Loucy (cell line): ENCODE data around the gene ELAVL2.

Experiments used
- EZH2phosphoT487 ChIP-seq: fragments of 200-600 bp; IDR thresholded peaks from 2 replicates; pipeline ENCODE4 v1.6.1; 2018; ENCODE audit warnings: antibody characterized with exemption, mild to moderate bottlenecking, moderate library complexity, borderline replicate concordance
- TF ChIP-seq, protein P1 (sequence below): fragments of 200-600 bp; sonication (generic); conservative IDR thresholded peaks from 2 replicates; pipeline ENCODE4 v1.5.1; 2014; ENCODE audit warnings: mild to moderate bottlenecking, antibody characterized with exemption, low read length

DNA sequence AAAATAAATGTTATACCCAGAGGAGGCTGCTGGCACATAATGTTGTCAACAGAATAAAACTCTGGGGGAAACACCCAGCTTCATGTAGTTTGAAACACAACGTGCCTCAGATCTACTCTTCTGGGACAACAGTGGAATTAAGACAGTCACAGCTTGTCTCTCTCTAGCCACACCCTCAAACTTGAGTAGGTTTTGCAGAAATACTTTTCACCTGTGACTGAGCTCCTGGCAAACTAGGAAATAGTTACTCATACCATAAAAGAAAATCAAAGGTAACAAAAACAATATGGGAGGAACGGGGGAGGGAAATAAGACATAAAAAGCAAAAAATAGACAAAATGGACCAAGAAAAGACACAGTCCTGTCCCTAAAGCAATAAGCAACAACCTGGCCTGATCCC is 14.4 kb downstream of the ELAVL2 start:
- TF ChIP-seq, protein P1, sequence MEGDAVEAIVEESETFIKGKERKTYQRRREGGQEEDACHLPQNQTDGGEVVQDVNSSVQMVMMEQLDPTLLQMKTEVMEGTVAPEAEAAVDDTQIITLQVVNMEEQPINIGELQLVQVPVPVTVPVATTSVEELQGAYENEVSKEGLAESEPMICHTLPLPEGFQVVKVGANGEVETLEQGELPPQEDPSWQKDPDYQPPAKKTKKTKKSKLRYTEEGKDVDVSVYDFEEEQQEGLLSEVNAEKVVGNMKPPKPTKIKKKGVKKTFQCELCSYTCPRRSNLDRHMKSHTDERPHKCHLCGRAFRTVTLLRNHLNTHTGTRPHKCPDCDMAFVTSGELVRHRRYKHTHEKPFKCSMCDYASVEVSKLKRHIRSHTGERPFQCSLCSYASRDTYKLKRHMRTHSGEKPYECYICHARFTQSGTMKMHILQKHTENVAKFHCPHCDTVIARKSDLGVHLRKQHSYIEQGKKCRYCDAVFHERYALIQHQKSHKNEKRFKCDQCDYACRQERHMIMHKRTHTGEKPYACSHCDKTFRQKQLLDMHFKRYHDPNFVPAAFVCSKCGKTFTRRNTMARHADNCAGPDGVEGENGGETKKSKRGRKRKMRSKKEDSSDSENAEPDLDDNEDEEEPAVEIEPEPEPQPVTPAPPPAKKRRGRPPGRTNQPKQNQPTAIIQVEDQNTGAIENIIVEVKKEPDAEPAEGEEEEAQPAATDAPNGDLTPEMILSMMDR = no peak
- no peak for TF ChIP-seq EZH2phosphoT487
